GM20000 (cell line): ENCODE data around the gene ST6GALNAC2.

Experiments
- DNase-seq: peaks from one replicate; pipeline ENCODE4 v3.0.0; 2012; ENCODE audit warnings: low spot score
- TF ChIP-seq, protein P1 (sequence below): IDR thresholded peaks from 2 replicates; pipeline ENCODE4 v1.5.1; 2012; ENCODE audit warnings: mild to moderate bottlenecking, control low read depth; ENCODE audit errors: extremely low read depth, missing control alignments

The ST6GALNAC2 gene

GRCh38 chr17:76554131-76554530 lies 31.5 kb downstream of the ST6GALNAC2 start:
- TF ChIP-seq, protein P1, sequence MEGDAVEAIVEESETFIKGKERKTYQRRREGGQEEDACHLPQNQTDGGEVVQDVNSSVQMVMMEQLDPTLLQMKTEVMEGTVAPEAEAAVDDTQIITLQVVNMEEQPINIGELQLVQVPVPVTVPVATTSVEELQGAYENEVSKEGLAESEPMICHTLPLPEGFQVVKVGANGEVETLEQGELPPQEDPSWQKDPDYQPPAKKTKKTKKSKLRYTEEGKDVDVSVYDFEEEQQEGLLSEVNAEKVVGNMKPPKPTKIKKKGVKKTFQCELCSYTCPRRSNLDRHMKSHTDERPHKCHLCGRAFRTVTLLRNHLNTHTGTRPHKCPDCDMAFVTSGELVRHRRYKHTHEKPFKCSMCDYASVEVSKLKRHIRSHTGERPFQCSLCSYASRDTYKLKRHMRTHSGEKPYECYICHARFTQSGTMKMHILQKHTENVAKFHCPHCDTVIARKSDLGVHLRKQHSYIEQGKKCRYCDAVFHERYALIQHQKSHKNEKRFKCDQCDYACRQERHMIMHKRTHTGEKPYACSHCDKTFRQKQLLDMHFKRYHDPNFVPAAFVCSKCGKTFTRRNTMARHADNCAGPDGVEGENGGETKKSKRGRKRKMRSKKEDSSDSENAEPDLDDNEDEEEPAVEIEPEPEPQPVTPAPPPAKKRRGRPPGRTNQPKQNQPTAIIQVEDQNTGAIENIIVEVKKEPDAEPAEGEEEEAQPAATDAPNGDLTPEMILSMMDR: no peak
- no peak for DNase-seq

- TF ChIP-seq, protein P1: no peak
- no peak for DNase-seq
Measured at GRCh38 chr17:76553178-76553908, 32.3 kb downstream of the ST6GALNAC2 start.

- no peak for DNase-seq
Measured at GRCh38 chr17:76551685-76552084, 34.0 kb downstream of the ST6GALNAC2 start.

GRCh38 chr17:76550712-76551615 lies 34.7 kb downstream of the ST6GALNAC2 start:
- TF ChIP-seq, protein P1: no peak
- no peak for DNase-seq

More at GRCh38 chr17:76551685-76552084, 34.0 kb downstream of the ST6GALNAC2 start:
- TF ChIP-seq, protein P1: no peak

GRCh38 chr17:76549539-76549938 lies 36.1 kb downstream of the ST6GALNAC2 start:
- TF ChIP-seq, protein P1: no peak
- DNase-seq: no peak

GRCh38 chr17:76549215-76549518 lies 36.5 kb downstream of the ST6GALNAC2 start:
- no peak for DNase-seq
- TF ChIP-seq, protein P1: no peak
